ENCODE results near the gene PEX7.

DNA sequence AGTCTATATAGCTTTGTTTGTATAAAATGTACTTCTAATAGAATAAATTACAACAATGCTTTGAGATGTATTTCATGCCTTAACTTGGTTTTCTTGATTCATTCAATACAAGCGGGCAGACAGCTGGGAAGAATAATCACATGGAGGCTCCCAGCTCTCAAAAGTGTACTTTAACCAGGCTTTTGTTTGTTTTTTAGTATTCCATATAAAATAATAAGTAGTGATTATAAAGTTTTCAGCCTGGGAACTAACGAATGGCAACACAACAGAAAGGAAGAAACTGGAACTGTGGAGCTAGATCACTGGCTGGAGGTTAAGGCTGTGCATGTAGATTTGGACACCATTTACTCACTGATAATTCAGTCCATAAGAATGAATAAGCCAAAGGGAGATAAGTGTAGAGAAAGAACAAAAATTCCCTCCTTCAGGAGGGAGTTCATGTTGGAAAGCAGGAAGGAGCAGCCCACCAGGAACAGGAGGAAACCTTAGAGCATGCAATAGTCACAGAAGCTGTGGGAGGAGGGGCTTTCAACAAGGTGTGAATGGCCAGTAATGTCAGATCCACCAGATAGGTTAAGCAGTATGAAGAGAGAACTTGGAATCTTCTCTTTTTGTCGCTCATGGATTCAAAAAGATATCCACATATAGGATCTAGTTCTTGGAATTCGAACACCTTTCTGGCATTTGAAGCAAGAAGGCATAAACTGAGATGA lies 58.5 kb downstream of the PEX7 start:
- TF ChIP-seq, protein P1, sequence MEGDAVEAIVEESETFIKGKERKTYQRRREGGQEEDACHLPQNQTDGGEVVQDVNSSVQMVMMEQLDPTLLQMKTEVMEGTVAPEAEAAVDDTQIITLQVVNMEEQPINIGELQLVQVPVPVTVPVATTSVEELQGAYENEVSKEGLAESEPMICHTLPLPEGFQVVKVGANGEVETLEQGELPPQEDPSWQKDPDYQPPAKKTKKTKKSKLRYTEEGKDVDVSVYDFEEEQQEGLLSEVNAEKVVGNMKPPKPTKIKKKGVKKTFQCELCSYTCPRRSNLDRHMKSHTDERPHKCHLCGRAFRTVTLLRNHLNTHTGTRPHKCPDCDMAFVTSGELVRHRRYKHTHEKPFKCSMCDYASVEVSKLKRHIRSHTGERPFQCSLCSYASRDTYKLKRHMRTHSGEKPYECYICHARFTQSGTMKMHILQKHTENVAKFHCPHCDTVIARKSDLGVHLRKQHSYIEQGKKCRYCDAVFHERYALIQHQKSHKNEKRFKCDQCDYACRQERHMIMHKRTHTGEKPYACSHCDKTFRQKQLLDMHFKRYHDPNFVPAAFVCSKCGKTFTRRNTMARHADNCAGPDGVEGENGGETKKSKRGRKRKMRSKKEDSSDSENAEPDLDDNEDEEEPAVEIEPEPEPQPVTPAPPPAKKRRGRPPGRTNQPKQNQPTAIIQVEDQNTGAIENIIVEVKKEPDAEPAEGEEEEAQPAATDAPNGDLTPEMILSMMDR (IDR thresholded peaks at IDR 0.05; ENCODE audit: low read length), result no peak
- no peak for TF ChIP-seq EZH2 (optimal IDR thresholded peaks at IDR 0.05; ENCODE audit: low read depth, low read length)
